ENCODE results near the gene KIF26B.

KIF26B gene

DNA sequence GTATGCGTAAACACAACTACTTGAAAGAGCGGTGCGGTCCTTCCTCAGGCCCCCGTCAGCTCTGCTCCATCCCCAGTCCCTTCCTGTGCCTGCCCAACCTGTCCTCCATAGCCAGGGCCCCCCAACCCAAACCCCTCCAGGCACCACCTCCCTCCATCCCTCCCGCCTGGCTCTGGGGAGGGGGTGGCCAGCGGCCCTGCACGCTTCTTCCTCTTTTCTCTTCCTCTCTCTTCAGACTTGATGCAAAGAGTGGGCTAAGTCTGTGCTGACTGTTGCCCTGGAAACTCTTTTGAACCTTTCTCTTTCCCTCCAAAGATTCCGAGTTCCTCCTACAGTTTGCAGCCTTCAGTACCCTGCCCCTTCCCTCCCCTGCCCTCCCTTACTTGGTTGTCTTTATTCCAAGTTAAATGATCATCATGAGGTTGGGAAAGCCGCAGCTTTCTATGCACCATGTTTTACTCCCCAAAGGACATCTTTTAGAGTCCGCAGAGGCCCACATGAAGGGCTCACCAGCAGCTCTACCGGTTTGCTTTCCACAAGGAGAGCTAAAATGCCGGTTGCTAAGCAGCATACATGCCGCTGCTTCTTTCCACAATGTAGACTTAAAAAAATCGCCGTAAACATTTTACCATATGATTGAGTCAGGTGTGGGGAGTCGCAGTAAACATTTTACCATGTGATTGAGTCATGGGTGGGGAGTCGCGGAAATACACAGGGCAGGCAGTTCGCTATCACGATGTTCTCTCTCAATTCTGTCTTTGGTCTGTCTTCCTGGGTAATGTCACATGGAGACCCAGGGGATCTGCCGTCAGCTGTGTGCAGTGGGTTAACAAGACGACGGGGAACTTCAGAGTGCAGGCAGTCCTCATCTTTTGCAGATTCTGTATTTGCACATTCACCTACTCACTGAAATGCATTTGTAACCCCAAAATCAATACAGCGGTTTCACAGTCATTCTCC lies 525.3 kb downstream of the KIF26B start:
- FAIRE-seq (peak; percentile 26), DNase-seq (ENCODE audit: insufficient read length, low spot score) (no peak)
- peak; percentile 57; the same call in 1 of the 2 replicates for TF ChIP-seq SPI1 (IDR thresholded peaks at IDR 0.05; ENCODE audit: low read depth, low read length)
- TF ChIP-seq PAX5 (IDR thresholded peaks at IDR 0.05; ENCODE audit: insufficient read depth, low read length, severe bottlenecking): no peak

DNA sequence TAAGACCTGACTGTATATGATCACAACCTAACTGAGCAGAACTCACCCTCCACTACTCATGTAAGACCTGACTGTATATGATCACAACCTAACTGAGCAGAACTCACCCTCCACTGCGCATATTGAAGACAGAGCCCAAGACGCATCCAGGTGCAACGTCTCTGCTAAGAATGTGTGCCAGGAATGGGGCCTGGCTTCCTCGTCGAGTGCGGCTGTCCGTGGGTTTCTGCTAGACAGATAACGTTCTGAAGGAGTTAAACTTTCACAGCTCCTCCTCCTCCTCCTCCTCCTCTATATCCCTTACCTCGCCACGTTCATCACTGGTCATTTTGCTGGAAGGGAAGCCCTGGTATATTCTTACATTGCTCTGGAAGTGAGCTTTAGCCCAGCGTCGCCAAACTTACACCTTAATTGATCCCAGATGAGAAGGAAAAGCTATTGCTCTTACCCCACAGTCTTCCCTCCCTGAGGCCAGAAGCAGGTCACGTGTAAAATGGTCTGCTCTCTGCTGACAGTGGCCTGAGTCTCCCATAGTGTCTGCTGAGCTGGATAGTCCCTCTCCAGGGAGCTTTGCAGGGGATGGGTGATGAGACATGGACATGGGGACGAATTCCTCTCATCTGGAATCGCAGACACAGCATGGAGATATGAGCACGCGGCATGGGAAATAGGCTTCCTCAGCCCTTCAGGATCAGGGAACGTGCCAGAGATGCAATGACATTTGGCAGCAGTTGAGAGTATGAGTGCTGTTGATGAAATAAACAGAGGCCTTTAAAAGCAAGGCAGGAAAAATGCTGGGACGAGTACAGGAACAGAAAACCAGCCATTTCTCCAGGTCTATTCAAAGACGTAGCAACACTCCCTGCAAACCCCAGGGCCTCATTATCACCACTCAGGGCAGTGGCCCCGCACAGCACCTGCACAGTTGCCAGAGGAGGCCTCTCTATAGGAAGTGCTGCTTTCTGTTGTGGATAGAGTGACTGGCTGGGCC lies 528.1 kb downstream of the KIF26B start:
- no peak for DNase-seq (ENCODE audit: insufficient read length, low spot score)
- FAIRE-seq: no peak
- TF ChIP-seq POLR2A (IDR thresholded peaks at IDR 0.05; ENCODE audit: low read depth, low read length): no peak
- no peak for TF ChIP-seq PAX5 (IDR thresholded peaks at IDR 0.05; ENCODE audit: insufficient read depth, low read length, severe bottlenecking)
- TF ChIP-seq POLR2AphosphoS5 (IDR thresholded peaks at IDR 0.05; ENCODE audit: low read depth, low read length): no peak
- no peak for TF ChIP-seq POU2F2 (IDR thresholded peaks at IDR 0.05; ENCODE audit: low read depth, low read length)
- TF ChIP-seq TAF1 (IDR thresholded peaks at IDR 0.05; ENCODE audit: low read depth, low read length): no peak
- no peak for TF ChIP-seq SPI1 (IDR thresholded peaks at IDR 0.05; ENCODE audit: low read depth, low read length)

- no peak for TF ChIP-seq SPI1 (IDR thresholded peaks at IDR 0.05; ENCODE audit: low read depth, low read length)
- no peak for TF ChIP-seq POLR2AphosphoS5 (IDR thresholded peaks at IDR 0.05; ENCODE audit: low read depth, low read length)
- TF ChIP-seq POU2F2 (IDR thresholded peaks at IDR 0.05; ENCODE audit: low read depth, low read length): no peak
- no peak for TF ChIP-seq POLR2A (IDR thresholded peaks at IDR 0.05; ENCODE audit: low read depth, low read length)
- no peak for TF ChIP-seq PAX5 (IDR thresholded peaks at IDR 0.05; ENCODE audit: insufficient read depth, low read length, severe bottlenecking)
- no peak for TF ChIP-seq TAF1 (IDR thresholded peaks at IDR 0.05; ENCODE audit: low read depth, low read length)
- FAIRE-seq (no peak), DNase-seq (ENCODE audit: insufficient read length, low spot score) (no peak)
Observed at GRCh38 chr1:245683676-245684075, 528.9 kb downstream of the KIF26B start.

DNA sequence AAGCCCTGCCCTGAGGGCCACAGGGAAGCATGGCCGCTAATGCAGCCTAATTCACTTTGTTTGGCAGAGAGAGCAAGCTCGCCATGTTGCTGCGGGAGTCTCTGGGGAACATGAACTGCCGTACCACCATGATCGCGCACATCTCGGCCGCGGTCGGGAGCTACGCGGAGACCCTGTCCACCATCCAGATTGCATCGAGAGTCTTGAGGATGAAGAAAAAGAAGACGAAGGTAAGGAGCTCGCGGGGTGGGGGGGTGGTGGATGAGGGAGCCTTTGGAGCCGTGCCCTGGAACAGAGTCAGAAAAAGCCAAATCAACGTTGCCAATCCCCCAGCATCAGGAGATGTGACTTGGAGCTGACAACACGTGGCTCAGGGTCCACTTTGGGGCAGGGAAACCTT lies 529.4 kb downstream of the KIF26B start:
- FAIRE-seq (no peak), DNase-seq (ENCODE audit: insufficient read length, low spot score) (no peak)
- TF ChIP-seq POLR2AphosphoS5 (IDR thresholded peaks at IDR 0.05; ENCODE audit: low read depth, low read length) (no peak), PAX5 (IDR thresholded peaks at IDR 0.05; ENCODE audit: insufficient read depth, low read length, severe bottlenecking) (no peak), TAF1 (IDR thresholded peaks at IDR 0.05; ENCODE audit: low read depth, low read length) (no peak), SPI1 (IDR thresholded peaks at IDR 0.05; ENCODE audit: low read depth, low read length) (no peak)

DNA sequence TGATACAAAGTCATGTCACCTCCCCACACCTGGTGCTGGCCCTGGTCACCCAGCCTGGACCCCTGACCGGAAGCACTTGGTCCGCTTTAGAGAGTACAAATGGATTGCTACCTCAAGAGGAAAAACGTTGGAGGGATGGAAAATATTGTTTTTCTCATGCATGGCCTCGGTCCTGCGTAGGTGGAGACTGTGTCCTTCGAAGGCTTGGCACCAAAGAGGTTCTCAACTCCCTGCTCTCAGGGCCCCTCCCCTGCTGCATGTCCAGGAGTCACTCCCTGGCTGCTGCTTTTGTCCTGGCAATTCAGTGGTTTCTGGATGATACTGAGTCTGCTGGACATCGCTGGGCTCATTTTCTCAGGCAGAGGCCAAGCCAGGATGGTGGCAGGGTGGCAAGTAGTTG lies 529.8 kb downstream of the KIF26B start:
- TF ChIP-seq POLR2AphosphoS5 (IDR thresholded peaks at IDR 0.05; ENCODE audit: low read depth, low read length) (no peak), SPI1 (IDR thresholded peaks at IDR 0.05; ENCODE audit: low read depth, low read length) (no peak), TAF1 (IDR thresholded peaks at IDR 0.05; ENCODE audit: low read depth, low read length) (no peak), POU2F2 (IDR thresholded peaks at IDR 0.05; ENCODE audit: low read depth, low read length) (no peak), POLR2A (IDR thresholded peaks at IDR 0.05; ENCODE audit: low read depth, low read length) (no peak), PAX5 (IDR thresholded peaks at IDR 0.05; ENCODE audit: insufficient read depth, low read length, severe bottlenecking) (no peak)
- DNase-seq (ENCODE audit: insufficient read length, low spot score) (no peak), FAIRE-seq (no peak)

DNA sequence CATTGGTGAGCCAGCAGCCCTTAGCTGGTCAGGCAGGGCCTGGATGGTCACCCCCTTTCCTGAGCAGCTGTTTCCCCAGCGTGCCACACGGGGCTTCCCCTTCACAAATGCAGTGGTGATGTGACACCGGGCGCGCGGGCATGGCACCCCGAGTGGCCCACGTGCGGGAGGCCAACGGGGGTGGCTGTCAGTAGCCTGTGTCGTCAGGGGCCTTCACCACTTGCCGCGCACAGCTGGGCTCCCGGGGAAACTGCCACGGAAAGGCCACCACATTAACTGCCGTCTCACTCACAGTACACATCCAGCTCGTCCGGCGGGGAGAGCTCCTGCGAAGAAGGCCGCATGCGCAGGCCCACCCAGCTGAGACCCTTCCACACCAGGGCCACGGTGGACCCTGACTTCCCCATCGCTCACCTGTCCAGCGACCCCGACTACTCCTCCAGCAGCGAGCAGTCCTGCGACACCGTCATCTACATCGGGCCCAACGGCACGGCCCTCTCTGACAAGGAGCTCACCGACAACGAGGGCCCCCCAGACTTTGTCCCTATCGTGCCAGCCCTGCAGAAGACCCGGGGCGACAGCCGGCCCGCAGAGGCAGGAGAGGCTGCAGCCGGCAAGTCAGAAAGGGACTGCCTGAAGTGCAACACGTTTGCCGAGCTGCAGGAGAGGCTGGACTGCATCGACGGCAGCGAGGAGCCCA lies 530.5 kb downstream of the KIF26B start:
- TF ChIP-seq PAX5 (IDR thresholded peaks at IDR 0.05; ENCODE audit: insufficient read depth, low read length, severe bottlenecking): no peak
- TF ChIP-seq POLR2AphosphoS5 (IDR thresholded peaks at IDR 0.05; ENCODE audit: low read depth, low read length): no peak
- TF ChIP-seq SPI1 (IDR thresholded peaks at IDR 0.05; ENCODE audit: low read depth, low read length): no peak
- TF ChIP-seq POLR2A (IDR thresholded peaks at IDR 0.05; ENCODE audit: low read depth, low read length): no peak
- no peak for TF ChIP-seq TAF1 (IDR thresholded peaks at IDR 0.05; ENCODE audit: low read depth, low read length)
- no peak for TF ChIP-seq POU2F2 (IDR thresholded peaks at IDR 0.05; ENCODE audit: low read depth, low read length)
- no peak for DNase-seq (ENCODE audit: insufficient read length, low spot score)
- no peak for FAIRE-seq

DNA sequence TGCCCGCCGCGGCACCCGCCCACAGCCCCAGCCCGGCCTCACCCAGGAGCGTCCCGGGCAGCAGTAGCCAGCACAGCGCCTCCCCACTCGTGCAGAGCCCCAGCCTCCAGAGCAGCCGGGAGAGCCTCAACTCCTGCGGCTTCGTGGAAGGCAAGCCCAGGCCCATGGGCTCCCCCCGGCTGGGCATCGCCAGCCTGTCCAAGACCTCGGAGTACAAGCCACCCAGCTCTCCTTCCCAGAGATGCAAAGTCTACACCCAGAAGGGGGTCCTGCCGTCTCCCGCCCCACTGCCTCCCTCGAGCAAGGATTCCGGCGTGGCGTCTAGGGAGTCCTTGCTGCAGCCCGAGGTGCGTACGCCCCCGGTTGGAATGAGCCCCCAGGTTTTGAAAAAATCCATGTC lies 531.2 kb downstream of the KIF26B start:
- no peak for FAIRE-seq
- no peak for TF ChIP-seq POLR2AphosphoS5 (IDR thresholded peaks at IDR 0.05; ENCODE audit: low read depth, low read length)
- no peak for TF ChIP-seq TAF1 (IDR thresholded peaks at IDR 0.05; ENCODE audit: low read depth, low read length)
- no peak for TF ChIP-seq SPI1 (IDR thresholded peaks at IDR 0.05; ENCODE audit: low read depth, low read length)
- no peak for DNase-seq (ENCODE audit: insufficient read length, low spot score)

DNA sequence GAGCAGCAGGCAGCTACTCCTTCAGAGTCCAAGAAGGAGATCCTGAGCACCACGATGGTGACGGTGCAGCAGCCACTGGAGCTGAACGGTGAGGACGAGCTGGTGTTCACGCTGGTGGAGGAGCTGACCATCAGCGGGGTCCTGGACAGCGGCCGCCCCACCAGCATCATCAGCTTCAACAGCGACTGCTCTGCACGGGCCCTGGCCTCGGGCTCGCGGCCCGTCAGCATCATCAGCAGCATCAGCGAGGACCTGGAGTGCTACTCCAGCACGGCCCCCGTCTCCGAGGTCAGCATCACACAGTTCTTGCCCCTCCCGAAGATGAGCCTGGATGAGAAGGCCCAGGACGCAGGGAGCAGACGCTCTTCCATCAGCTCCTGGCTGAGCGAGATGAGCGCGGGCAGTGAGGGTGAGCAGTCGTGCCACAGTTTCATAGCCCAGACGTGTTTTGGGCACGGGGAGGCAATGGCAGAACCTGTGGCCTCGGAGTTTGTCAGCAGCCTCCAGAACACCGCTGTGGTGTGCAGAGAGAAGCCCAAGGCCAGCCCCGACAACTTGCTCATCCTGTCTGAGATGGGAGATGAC lies 531.8 kb downstream of the KIF26B start:
- DNase-seq (ENCODE audit: insufficient read length, low spot score) (no peak), FAIRE-seq (no peak)
- TF ChIP-seq POLR2A (IDR thresholded peaks at IDR 0.05; ENCODE audit: low read depth, low read length) (no peak), PAX5 (IDR thresholded peaks at IDR 0.05; ENCODE audit: insufficient read depth, low read length, severe bottlenecking) (no peak), POLR2AphosphoS5 (IDR thresholded peaks at IDR 0.05; ENCODE audit: low read depth, low read length) (no peak)

DNA sequence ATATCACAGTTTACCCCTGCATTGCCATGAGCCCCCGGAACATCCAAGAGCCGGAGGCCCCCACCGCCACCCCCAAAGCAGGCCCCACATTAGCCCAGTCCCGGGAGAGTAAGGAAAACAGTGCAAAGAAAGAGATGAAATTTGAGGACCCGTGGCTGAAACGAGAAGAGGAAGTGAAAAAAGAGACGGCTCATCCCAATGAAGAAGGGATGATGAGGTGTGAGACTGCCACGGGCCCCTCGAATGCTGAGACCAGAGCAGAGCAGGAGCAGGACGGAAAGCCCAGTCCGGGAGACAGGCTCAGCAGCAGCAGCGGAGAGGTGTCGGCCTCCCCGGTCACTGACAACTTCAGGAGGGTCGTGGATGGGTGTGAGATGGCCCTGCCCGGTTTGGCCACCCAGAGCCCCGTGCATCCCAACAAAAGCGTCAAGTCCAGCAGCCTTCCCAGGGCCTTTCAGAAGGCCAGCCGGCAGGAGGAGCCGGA lies 532.4 kb downstream of the KIF26B start:
- FAIRE-seq (no peak), DNase-seq (ENCODE audit: insufficient read length, low spot score) (no peak)
- peak; percentile 91 for TF ChIP-seq SPI1 (IDR thresholded peaks at IDR 0.05; ENCODE audit: low read depth, low read length)
- no peak for TF ChIP-seq PAX5 (IDR thresholded peaks at IDR 0.05; ENCODE audit: insufficient read depth, low read length, severe bottlenecking)
